Measurements from ENCODE around the gene ARHGAP6. TPM values are rescaled to one million over a fixed set of nuclear protein-coding genes. Genes with fewer than 3 reads are reported as not detected.

ARHGAP6 gene
- total RNA-seq, 1 donor from 2014 or later = 4.9 TPM

DNA sequence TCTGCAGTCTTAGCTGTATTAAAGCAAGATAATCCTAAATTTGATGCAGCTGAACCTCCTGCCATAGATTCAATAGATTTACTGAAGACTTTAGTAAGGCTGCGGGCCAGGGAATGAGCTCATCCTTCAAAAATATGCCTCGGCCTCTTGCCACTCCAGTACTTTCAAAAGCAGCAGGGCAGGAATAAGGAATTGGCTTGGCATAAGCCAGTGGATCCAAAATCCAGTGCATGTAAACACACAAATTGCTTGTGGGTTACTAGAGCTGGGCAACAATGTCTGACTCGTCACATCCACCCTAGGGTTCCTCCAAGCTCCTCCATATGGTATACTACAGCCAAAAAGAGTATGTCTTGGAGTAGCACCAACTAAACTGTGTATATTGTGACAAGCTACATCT is 207.6 kb downstream of the ARHGAP6 start:
- TF ChIP-seq, protein P1, sequence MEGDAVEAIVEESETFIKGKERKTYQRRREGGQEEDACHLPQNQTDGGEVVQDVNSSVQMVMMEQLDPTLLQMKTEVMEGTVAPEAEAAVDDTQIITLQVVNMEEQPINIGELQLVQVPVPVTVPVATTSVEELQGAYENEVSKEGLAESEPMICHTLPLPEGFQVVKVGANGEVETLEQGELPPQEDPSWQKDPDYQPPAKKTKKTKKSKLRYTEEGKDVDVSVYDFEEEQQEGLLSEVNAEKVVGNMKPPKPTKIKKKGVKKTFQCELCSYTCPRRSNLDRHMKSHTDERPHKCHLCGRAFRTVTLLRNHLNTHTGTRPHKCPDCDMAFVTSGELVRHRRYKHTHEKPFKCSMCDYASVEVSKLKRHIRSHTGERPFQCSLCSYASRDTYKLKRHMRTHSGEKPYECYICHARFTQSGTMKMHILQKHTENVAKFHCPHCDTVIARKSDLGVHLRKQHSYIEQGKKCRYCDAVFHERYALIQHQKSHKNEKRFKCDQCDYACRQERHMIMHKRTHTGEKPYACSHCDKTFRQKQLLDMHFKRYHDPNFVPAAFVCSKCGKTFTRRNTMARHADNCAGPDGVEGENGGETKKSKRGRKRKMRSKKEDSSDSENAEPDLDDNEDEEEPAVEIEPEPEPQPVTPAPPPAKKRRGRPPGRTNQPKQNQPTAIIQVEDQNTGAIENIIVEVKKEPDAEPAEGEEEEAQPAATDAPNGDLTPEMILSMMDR (conservative IDR thresholded peaks at IDR 0.05; ENCODE audit: low read depth, low read length) = no peak
- DNase-seq (ENCODE audit: low read depth) = no peak
- no peak overlapping the region for H3K4me3 ChIP-seq (ENCODE audit: low read depth, low read length)

DNA sequence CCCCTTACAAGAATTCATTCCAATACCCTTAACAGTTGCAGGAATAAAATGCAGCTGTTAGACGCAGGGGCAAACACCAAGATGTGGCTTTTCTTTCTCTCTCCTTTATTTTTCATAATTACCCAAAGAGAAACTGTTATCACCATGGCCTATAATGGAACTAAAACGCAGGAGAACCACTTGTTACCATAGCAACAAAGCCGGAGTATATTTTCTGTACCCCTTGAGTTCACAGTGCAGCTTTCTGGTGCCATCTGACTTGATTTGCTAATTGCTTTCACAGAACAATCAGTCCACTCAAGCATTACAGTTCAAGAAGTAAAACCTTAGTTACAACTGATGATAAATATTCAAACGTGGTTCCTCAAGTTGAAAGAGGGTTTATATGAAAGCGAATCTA is 214.6 kb downstream of the ARHGAP6 start:
- TF ChIP-seq, protein P1 (conservative IDR thresholded peaks at IDR 0.05; ENCODE audit: low read depth, low read length) = no peak
- H3K4me3 ChIP-seq (ENCODE audit: low read depth, low read length) = no peak overlapping the region
- no peak for DNase-seq (ENCODE audit: low read depth)

DNA sequence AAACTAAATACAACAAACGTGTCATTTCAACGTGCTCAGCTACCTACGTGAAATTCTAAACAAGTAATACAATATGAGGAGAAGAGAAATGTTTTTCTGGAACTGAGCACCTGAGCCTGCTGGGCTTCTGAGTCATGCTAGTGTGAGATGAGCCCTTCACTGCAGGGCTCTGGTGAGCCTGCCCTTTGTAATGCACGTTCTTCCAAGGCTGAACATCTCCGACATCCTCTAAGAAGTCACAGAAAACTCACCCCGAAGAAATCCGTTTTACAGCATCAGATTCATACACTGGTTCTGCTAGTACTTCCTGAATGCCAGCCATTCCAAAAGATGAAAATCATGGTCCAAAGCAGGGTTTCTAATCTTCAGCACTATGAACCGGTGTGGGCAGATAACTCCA is 215.4 kb downstream of the ARHGAP6 start:
- TF ChIP-seq, protein P1 (conservative IDR thresholded peaks at IDR 0.05; ENCODE audit: low read depth, low read length) = no peak
- H3K4me3 ChIP-seq (ENCODE audit: low read depth, low read length) = no peak overlapping the region
- no peak for DNase-seq (ENCODE audit: low read depth)

DNA sequence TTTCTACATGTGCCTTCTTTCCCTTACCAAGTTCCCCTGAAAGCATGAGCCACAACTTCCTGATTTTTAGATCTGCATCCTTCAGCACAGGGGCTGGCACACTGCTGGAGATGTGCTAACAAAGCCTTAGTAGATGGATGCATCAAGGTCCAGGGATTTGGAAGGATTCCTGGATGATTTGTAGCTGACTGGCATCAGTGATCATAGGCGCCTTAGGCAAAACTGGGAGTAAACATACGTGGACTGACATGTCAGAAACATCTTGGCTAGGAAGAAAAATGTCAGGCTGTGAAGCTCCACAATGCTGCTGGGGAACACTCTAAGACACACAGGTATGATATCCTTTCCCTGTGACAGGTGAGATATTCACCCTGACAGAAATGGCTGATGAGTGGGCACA is 216.1 kb downstream of the ARHGAP6 start:
- TF ChIP-seq, protein P1 (conservative IDR thresholded peaks at IDR 0.05; ENCODE audit: low read depth, low read length) = no peak
- DNase-seq (ENCODE audit: low read depth) = no peak
- no peak overlapping the region for H3K4me3 ChIP-seq (ENCODE audit: low read depth, low read length)

DNA sequence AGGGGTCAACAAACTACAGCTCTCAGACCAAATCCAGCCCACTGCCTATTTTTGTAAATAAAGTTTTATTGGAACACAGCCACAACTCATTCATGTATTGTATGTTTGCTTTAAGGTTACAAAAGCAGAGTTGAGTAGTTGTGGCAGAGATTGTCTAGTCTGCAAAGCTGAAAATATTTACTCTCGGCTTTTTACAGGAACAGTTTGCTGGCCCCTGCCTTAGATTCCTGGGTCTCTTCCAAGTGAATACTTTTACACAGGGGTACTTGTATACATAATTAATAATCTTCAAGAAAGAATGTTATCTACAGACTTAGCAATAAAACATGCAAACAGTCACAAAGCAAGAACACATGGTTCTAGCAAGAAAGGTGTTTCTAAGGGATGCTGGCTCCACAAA is 218.3 kb downstream of the ARHGAP6 start:
- TF ChIP-seq, protein P1 (conservative IDR thresholded peaks at IDR 0.05; ENCODE audit: low read depth, low read length) = no peak
- DNase-seq (ENCODE audit: low read depth) = no peak
- no peak overlapping the region for H3K4me3 ChIP-seq (ENCODE audit: low read depth, low read length)

DNA sequence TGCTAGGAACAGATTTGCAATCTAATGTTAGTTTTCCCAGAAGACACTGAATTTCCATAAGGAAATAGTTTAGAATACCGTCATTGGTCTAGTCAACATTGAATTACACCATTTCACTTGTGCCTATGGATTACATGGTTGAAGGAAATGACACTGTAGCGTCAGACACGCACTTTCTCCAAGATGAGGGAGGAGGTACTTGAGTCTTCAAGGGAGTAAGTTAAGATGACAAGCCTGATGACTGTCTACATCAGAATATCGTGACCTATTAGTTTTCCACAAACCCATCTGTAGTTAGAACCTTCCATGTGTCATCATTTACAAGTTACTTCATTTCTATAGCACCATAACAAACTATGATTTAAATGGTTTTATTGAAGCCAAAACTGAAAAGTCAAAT is 218.8 kb downstream of the ARHGAP6 start:
- DNase-seq (ENCODE audit: low read depth) = no peak
- no peak overlapping the region for H3K4me3 ChIP-seq (ENCODE audit: low read depth, low read length)
- TF ChIP-seq, protein P1 (conservative IDR thresholded peaks at IDR 0.05; ENCODE audit: low read depth, low read length) = no peak

DNA sequence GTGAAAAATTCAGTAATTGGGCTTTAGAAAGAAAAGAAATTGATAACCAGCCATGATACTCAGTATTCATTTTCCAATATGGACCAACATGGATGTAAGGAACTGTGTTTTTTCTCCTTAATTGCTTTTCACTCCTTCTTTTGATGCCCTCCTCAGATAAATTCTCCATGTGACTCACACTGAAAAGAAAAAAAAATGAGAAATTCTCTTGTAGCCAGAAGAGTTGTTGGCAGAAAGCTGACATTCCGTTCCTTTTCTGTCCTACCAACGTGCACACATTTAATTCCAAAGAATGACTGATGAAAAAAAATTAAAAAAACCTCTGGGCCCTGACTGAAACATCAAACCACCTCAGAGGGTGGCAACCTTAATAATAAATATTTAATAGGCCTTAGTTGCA is 219.4 kb downstream of the ARHGAP6 start:
- TF ChIP-seq, protein P1 (conservative IDR thresholded peaks at IDR 0.05; ENCODE audit: low read depth, low read length) = no peak
- no peak for DNase-seq (ENCODE audit: low read depth)
- H3K4me3 ChIP-seq (ENCODE audit: low read depth, low read length) = no peak overlapping the region

Measured in epithelial cell of proximal tubule (primary cell).